Lung (tissue), 12 donors: ENCODE results near the gene SOAT2. TPM values are rescaled to one million over a fixed set of nuclear protein-coding genes. Genes with fewer than 3 reads are reported as not detected.

ENCODE experiments used
- ATAC-seq: fragments of 200-7000 bp; cut with Tn5 transposase; one replicate; pipeline ENCODE4 v1.9.1; 2020; ENCODE audit warnings: moderate number of reproducible peaks; ENCODE audit not compliant: insufficient read depth, low FRiP score
- DNase-seq, 3 donors: peaks; one replicate each; pipeline ENCODE4 v3.0.0-alpha.2; 2013 to 2017
- H3K27ac ChIP-seq, 2 donors: one replicate each; pipeline ENCODE4 v1.5.1; 2013; ENCODE audit warnings: mild to moderate bottlenecking in 2 of 2, moderate library complexity in 2 of 2, control low read depth in 1 of 2, inconsistent platforms in 1 of 2, low read depth in 1 of 2, low read length in 1 of 2
- H3K27me3 ChIP-seq, 3 donors: one replicate each; pipeline ENCODE4 v1.5.1; 2013; ENCODE audit warnings: low read length in 2 of 3; ENCODE audit not compliant: control insufficient read depth in 3 of 3, insufficient read depth in 3 of 3
- H3K36me3 ChIP-seq, 4 donors: one replicate each; pipeline ENCODE4 v1.5.1; 2013; ENCODE audit warnings: low read length in 4 of 4, mild to moderate bottlenecking in 1 of 4, moderate library complexity in 1 of 4; ENCODE audit not compliant: control insufficient read depth in 4 of 4, insufficient read depth in 4 of 4
- H3K4me1 ChIP-seq, 5 donors: one replicate each; pipeline ENCODE4 v1.5.1; 2013; ENCODE audit warnings: low read length in 5 of 5, mild to moderate bottlenecking in 2 of 5, moderate library complexity in 1 of 5; ENCODE audit not compliant: control insufficient read depth in 5 of 5, insufficient read depth in 5 of 5
- H3K4me3 ChIP-seq: one replicate; pipeline ENCODE4 v1.5.1; 2013; ENCODE audit warnings: mild to moderate bottlenecking, control low read depth, moderate library complexity
- H3K9ac ChIP-seq, 2 donors: one replicate each; pipeline ENCODE4 v1.5.1; 2013; ENCODE audit warnings: low read length in 2 of 2, control low read depth in 1 of 2; ENCODE audit not compliant: insufficient read depth in 1 of 2
- H3K9me3 ChIP-seq, 4 donors: one replicate each; pipeline ENCODE4 v1.5.1; 2013; ENCODE audit warnings: low read length in 3 of 4, mild to moderate bottlenecking in 1 of 4, moderate library complexity in 1 of 4; ENCODE audit not compliant: control insufficient read depth in 4 of 4, insufficient read depth in 3 of 4
- WGBS, 2 donors: extraction: QIAGEN DNeasy Blood & Tissue Kit; methylation state at CpG; one replicate each; pipeline ENCODE4 v1.1.7; 2013; 5-methylcytosine and 5-hydroxymethylcytosine counted together
- polyA plus RNA-seq, 2 donors: library from polyadenylated mRNA; stranded (reverse); fragments of 200-250 nt; gene quantifications; one replicate each; pipeline ENCODE4 v1.2.1, GENCODE V29; 2013
- total RNA-seq, 2 donors: library from RNA; depleted of rRNA in 1 of 2; stranded (reverse); fragments of >200 nt in 1 of 2; gene quantifications; one replicate each; pipeline ENCODE4 v1.2.1, GENCODE V29; 2014 to 2021
- TF ChIP-seq, protein P1 (sequence below): IDR thresholded peaks from 2 replicates; pipeline ENCODE4 v1.5.1; 2012; ENCODE audit warnings: mild to moderate bottlenecking; ENCODE audit errors: control extremely low read depth, extremely low read depth
- donor health status: control.
- donor health status: control.
- donor health status: Bipolar disorder and iron deficiency.
- donor health status: healthy.
- donor health status: DM: yes; HTN: yes; CAD: no.

SOAT2 gene
- total and polyA plus RNA-seq, 4 donors: 0.06 to 0.21 (median 0.10) TPM; not detected in 1

DNA sequence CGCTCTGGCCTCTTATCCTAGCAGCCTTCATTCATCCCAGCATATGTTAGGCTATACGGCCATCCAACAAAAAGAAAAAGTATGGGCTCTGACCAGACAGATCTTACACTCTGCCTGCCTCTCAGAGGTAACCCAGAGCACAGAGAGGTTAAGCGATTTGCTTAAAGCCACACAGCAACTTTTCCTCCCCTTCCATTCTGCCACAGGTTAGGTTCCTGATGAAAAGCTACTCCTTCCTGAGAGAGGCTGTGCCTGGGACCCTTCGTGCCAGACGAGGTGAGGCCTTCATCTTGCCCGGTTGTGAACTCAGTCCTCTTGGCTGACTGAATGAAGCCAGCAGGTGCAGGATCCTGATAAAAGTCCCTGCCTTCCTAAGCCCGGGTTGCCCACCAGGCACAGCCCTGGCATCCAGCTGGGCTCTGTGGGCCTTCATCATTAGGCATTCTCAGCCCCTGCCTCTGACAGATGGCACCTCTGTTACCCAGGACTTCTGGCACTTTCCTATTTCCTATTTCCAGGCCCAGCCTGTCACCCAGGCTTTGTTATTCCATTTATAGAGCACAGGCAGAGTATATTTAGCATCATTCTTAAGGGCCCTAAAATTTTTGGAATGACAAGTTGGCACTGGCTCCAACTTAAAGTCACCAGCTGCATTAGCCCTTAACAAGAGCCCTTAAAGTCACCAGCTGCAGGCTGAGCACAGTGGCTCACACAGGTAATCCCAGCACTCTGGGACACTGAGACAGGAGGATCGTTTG is 12.8 kb downstream of the SOAT2 start:
- Histone ChIP-seq H3K27ac (no peak overlapping the region), H3K9me3 (no peaks in the 10 kb centered on the region), H3K4me1 (peaks cover 0 to 8% (median 0%) of the 10 kb centered on the region in 5 donors), H3K36me3 (no peaks in the 10 kb centered on the region), H3K4me3 (no peak overlapping the region), H3K27me3 (no peaks in the 10 kb centered on the region), H3K9ac (no peak overlapping the region)
- 93 to 95% methylated on average over 8 of the region's 8 CpGs for WGBS, 2 donors
- TF ChIP-seq, protein P1, sequence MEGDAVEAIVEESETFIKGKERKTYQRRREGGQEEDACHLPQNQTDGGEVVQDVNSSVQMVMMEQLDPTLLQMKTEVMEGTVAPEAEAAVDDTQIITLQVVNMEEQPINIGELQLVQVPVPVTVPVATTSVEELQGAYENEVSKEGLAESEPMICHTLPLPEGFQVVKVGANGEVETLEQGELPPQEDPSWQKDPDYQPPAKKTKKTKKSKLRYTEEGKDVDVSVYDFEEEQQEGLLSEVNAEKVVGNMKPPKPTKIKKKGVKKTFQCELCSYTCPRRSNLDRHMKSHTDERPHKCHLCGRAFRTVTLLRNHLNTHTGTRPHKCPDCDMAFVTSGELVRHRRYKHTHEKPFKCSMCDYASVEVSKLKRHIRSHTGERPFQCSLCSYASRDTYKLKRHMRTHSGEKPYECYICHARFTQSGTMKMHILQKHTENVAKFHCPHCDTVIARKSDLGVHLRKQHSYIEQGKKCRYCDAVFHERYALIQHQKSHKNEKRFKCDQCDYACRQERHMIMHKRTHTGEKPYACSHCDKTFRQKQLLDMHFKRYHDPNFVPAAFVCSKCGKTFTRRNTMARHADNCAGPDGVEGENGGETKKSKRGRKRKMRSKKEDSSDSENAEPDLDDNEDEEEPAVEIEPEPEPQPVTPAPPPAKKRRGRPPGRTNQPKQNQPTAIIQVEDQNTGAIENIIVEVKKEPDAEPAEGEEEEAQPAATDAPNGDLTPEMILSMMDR: no peak
- no peak for DNase-seq
- ATAC-seq: peak; percentile 69

DNA sequence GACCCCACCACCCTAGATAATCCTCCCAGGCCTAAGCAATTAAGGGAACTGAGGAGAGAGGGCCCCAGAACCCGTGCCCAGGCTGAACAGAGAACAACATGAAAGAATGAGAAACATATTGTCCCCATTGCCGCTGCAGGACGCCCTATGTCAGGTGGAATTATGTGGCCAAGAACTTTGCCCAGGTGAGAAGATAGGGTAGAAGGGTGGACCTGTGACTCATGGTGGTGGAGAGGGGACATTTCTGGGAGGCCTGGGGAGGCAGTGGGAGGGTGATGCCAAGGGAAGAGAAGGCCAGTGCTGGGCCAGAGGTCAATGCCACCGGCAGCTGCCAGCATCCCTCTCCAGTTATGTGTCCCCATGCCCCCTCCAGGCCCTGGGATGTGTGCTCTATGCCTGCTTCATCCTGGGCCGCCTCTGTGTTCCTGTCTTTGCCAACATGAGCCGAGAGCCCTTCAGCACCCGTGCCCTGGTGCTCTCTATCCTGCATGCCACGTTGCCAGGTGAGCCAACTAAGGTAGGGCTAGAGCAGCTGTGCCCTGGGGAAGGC is 15.5 kb downstream of the SOAT2 start:
- no peak overlapping the region for H3K27ac ChIP-seq
- no peak for DNase-seq
- no peak overlapping the region for H3K9ac ChIP-seq
- peaks cover 0 to 6% (median 0%) of the 10 kb centered on the region in 5 donors for H3K4me1 ChIP-seq
- no peak for ATAC-seq
- WGBS, 2 donors: 93% methylated on average over 8 of the region's 8 CpGs
- TF ChIP-seq, protein P1: no peak
- no peaks in the 10 kb centered on the region for H3K36me3 ChIP-seq
- H3K4me3 ChIP-seq: no peak overlapping the region
- no peaks in the 10 kb centered on the region for H3K27me3 ChIP-seq
- no peaks in the 10 kb centered on the region for H3K9me3 ChIP-seq

DNA sequence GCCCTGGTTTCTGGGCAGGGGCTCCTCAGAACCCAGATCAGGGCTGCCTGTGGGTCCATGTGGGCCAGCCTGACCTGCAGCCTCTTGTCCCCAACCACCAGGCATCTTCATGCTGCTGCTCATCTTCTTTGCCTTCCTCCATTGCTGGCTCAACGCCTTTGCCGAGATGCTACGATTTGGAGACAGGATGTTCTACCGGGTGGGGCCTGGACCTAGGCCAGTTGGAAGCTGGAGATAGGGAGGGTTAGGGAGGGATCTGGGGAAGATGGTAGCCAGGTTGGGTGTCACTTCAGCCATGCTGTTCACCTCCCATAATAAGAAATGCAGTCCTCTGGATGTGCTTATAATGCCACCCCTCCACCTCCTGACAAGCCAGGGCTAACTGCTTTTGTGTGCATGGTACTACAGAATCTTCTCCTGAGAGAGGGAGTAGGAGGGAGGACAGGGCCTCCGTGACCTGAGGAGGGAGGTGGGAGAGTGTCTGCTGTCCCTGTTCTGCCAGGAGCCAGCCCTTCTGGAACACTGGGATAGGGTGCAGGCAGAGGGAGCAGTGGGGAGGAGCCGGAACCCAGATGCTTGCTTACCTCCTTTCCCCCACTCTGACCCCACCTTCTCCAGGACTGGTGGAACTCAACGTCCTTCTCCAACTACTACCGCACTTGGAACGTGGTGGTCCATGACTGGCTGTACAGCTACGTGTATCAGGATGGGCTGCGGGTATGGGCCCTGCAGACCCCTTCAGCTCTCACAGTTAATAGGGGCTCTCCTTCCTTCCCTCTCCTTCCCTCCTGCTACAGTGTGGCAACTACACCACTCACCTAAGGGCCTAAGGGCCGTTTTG is 17.6 kb downstream of the SOAT2 start:
- DNase-seq (no peak), ATAC-seq (no peak)
- H3K27me3 ChIP-seq: no peaks in the 10 kb centered on the region
- TF ChIP-seq, protein P1: no peak
- H3K9ac ChIP-seq: no peak overlapping the region
- H3K4me3 ChIP-seq: no peak overlapping the region
- no peaks in the 10 kb centered on the region for H3K9me3 ChIP-seq
- peaks cover 0 to 3% (median 0%) of the 10 kb centered on the region in 5 donors for H3K4me1 ChIP-seq
- H3K36me3 ChIP-seq: no peaks in the 10 kb centered on the region
- whole genome bisulfite sequencing, 2 donors: 85 to 89% methylated on average over 12 of the region's 12 CpGs
- H3K27ac ChIP-seq: no peak overlapping the region
